GM21825 (cell line): ENCODE results near the gene C7orf33.

ENCODE experiments used
- ATAC-seq: cut with Tn5 transposase; IDR thresholded peaks from one replicate; pipeline ENCODE4 v1.9.1; 2021; ENCODE audit warnings: mild to moderate bottlenecking, moderate library complexity; ENCODE audit not compliant: unreplicated experiment

C7orf33 gene

GRCh38 chr7:148624735-148625134 is 34.2 kb downstream of the C7orf33 start:
- ATAC-seq = no peak

GRCh38 chr7:148625342-148625741 is 34.8 kb downstream of the C7orf33 start:
- ATAC-seq = no peak

GRCh38 chr7:148626828-148627227 is 36.3 kb downstream of the C7orf33 start:
- no peak for ATAC-seq

DNA sequence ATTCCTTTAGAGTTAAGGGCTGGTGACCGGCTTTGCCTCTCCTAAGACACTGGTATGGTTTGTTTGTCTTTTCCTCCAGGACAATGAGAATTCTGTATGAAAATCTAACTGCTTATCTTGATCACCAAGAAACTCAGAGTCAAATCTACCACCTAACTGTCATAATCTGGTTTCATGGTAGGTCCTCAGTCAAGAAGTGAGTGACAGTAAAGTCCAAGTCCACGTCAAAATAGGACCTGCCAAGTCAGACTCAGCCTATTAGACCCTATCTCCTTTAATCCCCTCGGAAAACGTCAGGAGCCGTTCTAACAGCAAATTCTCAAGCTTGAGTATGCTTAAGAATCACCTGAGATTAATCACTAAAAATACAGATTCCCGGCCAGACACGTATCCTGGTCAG is 37.4 kb downstream of the C7orf33 start:
- ATAC-seq = no peak

DNA sequence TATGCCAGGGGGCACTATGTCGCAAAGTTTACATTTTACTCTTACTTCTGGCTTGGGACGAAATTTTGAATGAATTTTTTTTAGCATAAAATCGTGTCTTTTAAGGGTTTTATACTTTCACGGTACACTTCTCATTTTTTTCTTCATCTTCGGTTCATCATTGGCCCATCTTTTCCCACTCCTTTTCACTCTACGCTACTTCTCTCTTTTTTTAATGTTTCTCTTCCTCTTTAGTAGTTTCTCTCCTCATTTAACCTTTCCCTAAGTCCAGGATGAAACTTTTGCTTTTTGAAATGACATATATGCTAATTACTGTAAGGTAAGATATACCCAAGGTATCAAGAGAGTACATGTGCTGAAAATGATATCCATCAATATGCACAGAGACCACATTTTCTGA is 39.5 kb downstream of the C7orf33 start:
- ATAC-seq = no peak

DNA sequence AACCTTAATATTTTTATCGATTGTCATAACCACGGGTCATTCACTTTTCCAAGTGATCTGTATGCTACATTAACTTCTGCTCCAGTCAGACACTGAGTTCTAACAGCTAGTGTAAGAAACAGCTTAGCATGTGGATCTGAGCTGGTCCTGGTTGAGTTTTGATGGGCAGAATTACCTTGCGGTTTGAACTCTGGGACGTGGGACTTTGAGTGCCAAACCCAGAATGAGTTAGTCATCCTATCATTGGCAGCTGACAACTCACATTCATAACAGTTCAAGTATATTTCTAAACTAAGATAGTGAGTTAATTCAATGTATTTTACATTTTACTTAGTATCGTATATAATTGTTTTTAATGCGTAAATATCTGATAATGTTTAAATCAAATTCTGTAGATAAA is 43.2 kb downstream of the C7orf33 start:
- no peak for ATAC-seq

GRCh38 chr7:148637094-148637493 is 46.5 kb downstream of the C7orf33 start:
- no peak for ATAC-seq

GRCh38 chr7:148645898-148646297 is 55.3 kb downstream of the C7orf33 start:
- ATAC-seq = no peak

DNA sequence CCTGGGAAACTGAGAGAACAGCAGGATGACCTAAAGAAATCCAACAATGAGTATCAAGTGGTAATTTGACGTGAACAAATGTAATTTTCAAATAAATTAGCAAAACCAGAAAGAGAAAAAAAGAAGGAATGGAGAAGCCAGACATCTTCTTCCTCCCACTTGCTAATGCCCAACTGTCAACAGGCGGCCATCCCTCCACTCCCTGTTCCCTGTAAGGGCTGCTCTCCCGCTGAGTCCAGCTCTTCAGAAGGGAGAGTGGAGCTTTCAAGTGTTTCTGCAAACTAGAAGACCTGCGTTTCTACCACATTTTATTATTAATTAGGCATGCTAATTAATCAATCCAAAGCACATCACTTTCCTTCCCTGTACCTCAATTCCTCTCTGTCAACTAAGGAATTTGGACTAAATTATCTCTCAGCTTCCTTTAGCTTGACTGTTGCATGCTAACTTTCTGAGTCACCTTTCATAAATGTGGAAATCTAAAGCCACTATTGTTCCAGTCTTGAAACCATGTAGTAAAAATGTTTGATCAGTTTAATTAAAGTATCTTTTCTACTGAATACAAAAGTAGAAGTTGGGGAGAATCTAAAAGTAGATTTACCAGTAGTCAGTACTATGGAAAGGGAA is 59.8 kb downstream of the C7orf33 start:
- no peak for ATAC-seq

- no peak for ATAC-seq
Observed at GRCh38 chr7:148652773-148653172, 62.2 kb downstream of the C7orf33 start.

DNA sequence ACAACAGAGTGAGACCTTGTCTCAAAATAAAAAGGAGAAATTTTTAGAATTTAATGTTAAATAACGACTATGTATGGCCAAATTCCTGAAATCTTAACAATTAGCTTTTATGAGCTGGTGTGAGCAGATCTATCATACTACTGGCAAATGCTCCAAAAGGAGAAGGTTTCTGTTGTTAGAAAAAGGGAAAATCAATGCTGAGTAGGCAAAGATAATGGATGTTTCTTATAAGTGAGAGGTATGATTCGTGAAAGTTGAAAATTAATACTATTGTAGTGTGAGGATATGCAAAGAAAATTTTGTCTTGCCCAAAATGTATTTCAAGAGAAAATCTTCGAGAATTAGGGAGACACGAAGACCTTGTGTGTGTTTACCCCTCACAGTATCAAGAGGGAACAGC is 67.4 kb downstream of the C7orf33 start:
- no peak for ATAC-seq

DNA sequence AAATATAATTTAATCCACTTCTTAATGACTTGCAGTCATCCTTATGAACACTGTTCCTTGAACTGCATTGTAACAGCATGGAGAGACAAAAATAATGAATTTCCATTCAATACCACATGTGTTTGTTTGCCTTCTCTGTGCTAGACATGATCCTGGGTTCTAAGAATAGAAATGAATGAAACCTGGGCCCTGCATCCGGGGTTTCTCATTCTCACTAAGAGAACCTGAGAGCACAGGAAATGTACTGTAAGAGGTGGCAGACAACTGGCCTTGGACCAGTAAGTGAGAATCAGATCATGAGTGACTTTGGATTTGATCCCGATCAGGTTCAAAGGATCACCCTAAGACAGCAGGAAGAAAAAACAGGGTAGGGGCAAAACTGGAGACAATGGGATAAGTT is 70.9 kb downstream of the C7orf33 start:
- no peak for ATAC-seq

DNA sequence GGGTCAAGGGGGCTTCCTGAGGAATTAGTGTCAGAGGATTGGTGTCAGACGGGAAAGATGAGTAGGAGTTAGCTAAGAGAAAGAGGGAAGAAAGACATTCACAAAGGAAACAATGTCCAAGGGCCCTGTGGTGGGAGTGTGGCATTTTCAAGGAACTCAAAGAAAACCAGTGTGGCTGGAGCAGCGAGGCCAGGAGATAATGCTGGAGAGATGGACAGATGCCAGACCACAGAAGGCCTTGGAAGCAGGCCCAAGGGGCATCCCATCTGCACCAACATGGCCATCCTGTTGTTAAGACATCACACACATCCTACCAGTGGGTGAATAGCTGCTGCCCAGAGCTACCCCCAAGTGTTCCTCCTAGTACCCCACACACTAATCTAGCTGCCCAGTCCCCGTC is 72.1 kb downstream of the C7orf33 start:
- no peak for ATAC-seq

GRCh38 chr7:148664324-148664723 is 73.8 kb downstream of the C7orf33 start:
- no peak for ATAC-seq

- ATAC-seq = no peak
Observed at GRCh38 chr7:148665221-148665620, 74.7 kb downstream of the C7orf33 start.
